Fibroblast of lung (primary cell): Measurements from ENCODE around the gene HAND2. TPM values are rescaled to one million over a fixed set of nuclear protein-coding genes. Genes with fewer than 3 reads are reported as not detected.

Experiments used
- DNase-seq, 2 donors: peaks; one replicate each; pipeline versions ENCODE4 v3.0.0 to v3.0.0-alpha.2; 2010; ENCODE audit warnings: low read depth in 2 of 2
- H2AFZ ChIP-seq: 2 replicates; pipeline ENCODE4 v1.5.1; 2012; ENCODE audit warnings: low read length, control low read depth, inconsistent platforms
- H3K27ac ChIP-seq: 2 replicates; pipeline ENCODE4 v1.5.1; 2011; ENCODE audit warnings: low read length, control low read depth; ENCODE audit not compliant: insufficient read depth
- H3K27me3 ChIP-seq: 2 replicates; pipeline ENCODE4 v1.5.1; 2011; ENCODE audit warnings: mild to moderate bottlenecking, low read length; ENCODE audit not compliant: control insufficient read depth, insufficient read depth
- H3K36me3 ChIP-seq: 2 replicates; pipeline ENCODE4 v1.5.1; 2011; ENCODE audit warnings: low read length; ENCODE audit not compliant: control insufficient read depth, insufficient read depth
- H3K4me1 ChIP-seq: 2 replicates; pipeline ENCODE4 v1.5.1; 2011; ENCODE audit warnings: low read length; ENCODE audit not compliant: control insufficient read depth, insufficient read depth; ENCODE audit errors: extremely low read depth
- H3K4me2 ChIP-seq: 2 replicates; pipeline ENCODE4 v1.5.1; 2011; ENCODE audit warnings: low read length, control low read depth; ENCODE audit not compliant: insufficient read depth; ENCODE audit errors: extremely low read depth
- H3K4me3 ChIP-seq, 4 experiments: fragments of 200-600 bp in 1 of 4; sonication (generic) in 1 of 4; replicated peaks in 1 of 4; 2 replicates each; pipeline ENCODE4 v1.5.1; 2011 to 2016; ENCODE audit warnings: low read length in 4 of 4, low read depth in 3 of 4, mild to moderate bottlenecking in 3 of 4, control low read depth in 2 of 4, inconsistent platforms in 1 of 4, mixed read lengths in 1 of 4; ENCODE audit not compliant: insufficient read depth in 1 of 4; ENCODE audit errors: control extremely low read depth in 1 of 4
- H3K79me2 ChIP-seq: 2 replicates; pipeline ENCODE4 v1.5.1; 2012; ENCODE audit warnings: mild to moderate bottlenecking, low read length, inconsistent platforms; ENCODE audit not compliant: control insufficient read depth, insufficient read depth
- H3K9ac ChIP-seq: 2 replicates; pipeline ENCODE4 v1.5.1; 2011; ENCODE audit warnings: mild to moderate bottlenecking, low read length, control low read depth; ENCODE audit not compliant: insufficient read depth
- H3K9me3 ChIP-seq: 2 replicates; pipeline ENCODE4 v1.5.1; 2012; ENCODE audit warnings: low read depth, low read length; ENCODE audit not compliant: control insufficient read depth, insufficient read depth
- H4K20me1 ChIP-seq: 2 replicates; pipeline ENCODE4 v1.5.1; 2011; ENCODE audit warnings: low read length; ENCODE audit not compliant: control insufficient read depth, insufficient read depth; ENCODE audit errors: extremely low read depth
- EZH2 ChIP-seq: IDR thresholded peaks from 2 replicates; pipeline ENCODE4 v1.5.1; 2012; ENCODE audit warnings: low read length, control low read depth, mild to moderate bottlenecking; ENCODE audit errors: missing control alignments
- polyA plus RNA-seq, 2 donors: library from polyadenylated mRNA; depleted of rRNA in 1 of 2; stranded (reverse) in 1 of 2; unstranded in 1 of 2; fragments of >200 nt; gene quantifications; 2 replicates each; pipeline ENCODE4 v1.2.1, GENCODE V29; 2011 to 2012; ENCODE audit warnings: missing spikeins in 1 of 2
- total RNA-seq: library from RNA; depleted of rRNA; stranded (reverse); fragments of >200 nt; gene quantifications from 2 replicates; pipeline ENCODE4 v1.2.1, GENCODE V29; 2014
- TF ChIP-seq, protein P1 (sequence below), 2 donors: IDR thresholded peaks in 1 of 2; conservative IDR thresholded peaks in 1 of 2; 1 replicate in 1 of 2; 2 replicates in 1 of 2; pipeline ENCODE4 v1.5.1; 2011 to 2012; ENCODE audit warnings: low read length in 2 of 2, control low read depth in 1 of 2, inconsistent platforms in 1 of 2, low read depth in 1 of 2, mild to moderate bottlenecking in 1 of 2

The HAND2 gene
- total and polyA plus RNA-seq, 2 donors (not counting 1 experiment from before 2014, with no cell fraction given), result under 0.01 to 0.51 TPM

GRCh38 chr4:173575482-173576152 is 45.6 kb upstream of the HAND2 start:
- no peaks in the 10 kb centered on the region for H3K9me3 ChIP-seq
- no peak for TF ChIP-seq EZH2
- TF ChIP-seq, protein P1, sequence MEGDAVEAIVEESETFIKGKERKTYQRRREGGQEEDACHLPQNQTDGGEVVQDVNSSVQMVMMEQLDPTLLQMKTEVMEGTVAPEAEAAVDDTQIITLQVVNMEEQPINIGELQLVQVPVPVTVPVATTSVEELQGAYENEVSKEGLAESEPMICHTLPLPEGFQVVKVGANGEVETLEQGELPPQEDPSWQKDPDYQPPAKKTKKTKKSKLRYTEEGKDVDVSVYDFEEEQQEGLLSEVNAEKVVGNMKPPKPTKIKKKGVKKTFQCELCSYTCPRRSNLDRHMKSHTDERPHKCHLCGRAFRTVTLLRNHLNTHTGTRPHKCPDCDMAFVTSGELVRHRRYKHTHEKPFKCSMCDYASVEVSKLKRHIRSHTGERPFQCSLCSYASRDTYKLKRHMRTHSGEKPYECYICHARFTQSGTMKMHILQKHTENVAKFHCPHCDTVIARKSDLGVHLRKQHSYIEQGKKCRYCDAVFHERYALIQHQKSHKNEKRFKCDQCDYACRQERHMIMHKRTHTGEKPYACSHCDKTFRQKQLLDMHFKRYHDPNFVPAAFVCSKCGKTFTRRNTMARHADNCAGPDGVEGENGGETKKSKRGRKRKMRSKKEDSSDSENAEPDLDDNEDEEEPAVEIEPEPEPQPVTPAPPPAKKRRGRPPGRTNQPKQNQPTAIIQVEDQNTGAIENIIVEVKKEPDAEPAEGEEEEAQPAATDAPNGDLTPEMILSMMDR (conservative IDR thresholded peaks at IDR 0.05 in 1 of 2, IDR thresholded peaks at IDR 0.05 in 1 of 2; ENCODE audit: low read depth in 1 of 2, low read length in 2 of 2), result no peak
- no peaks in the 10 kb centered on the region for H4K20me1 ChIP-seq

DNA sequence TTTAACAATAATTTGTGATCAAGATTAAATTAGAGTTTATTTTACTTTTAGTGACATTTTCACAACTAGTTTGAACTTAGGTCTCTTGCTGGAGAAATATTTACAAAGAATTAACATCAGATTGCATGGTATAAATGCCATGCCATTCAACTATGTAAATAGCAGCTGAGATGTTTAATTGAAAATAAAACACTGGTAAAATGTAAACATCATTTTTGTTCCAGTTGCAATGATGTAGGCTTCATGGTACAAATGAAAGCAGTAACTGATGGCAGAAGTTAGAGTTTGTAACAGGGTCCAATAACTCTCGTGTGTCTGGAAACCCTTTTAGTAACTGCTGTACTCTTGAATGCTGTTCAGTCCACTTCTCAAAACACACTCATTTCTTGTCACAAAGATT is 43.7 kb upstream of the HAND2 start:
- H3K4me3 ChIP-seq, result no peak overlapping the region
- H2AFZ ChIP-seq, result no peak overlapping the region
- no peak for TF ChIP-seq EZH2
- TF ChIP-seq, protein P1 (conservative IDR thresholded peaks at IDR 0.05 in 1 of 2, IDR thresholded peaks at IDR 0.05 in 1 of 2; ENCODE audit: low read depth in 1 of 2, low read length in 2 of 2), result no peak
- H3K36me3 ChIP-seq, result no peaks in the 10 kb centered on the region
- H3K9ac ChIP-seq, result no peak overlapping the region
- no peaks in the 10 kb centered on the region for H3K27me3 ChIP-seq
- no peak for DNase-seq
- H3K4me2 ChIP-seq, result no peak overlapping the region
- no peaks in the 10 kb centered on the region for H3K9me3 ChIP-seq
- H3K4me1 ChIP-seq, result no peaks in the 10 kb centered on the region
- H3K79me2 ChIP-seq, result no peaks in the 10 kb centered on the region
- H4K20me1 ChIP-seq, result no peaks in the 10 kb centered on the region
- H3K27ac ChIP-seq, result no peak overlapping the region

More at GRCh38 chr4:173575482-173576152, 45.6 kb upstream of the HAND2 start:
- Histone ChIP-seq H3K79me2 (no peaks in the 10 kb centered on the region), H2AFZ (no peak overlapping the region), H3K4me2 (no peak overlapping the region), H3K27ac (no peak overlapping the region), H3K9ac (no peak overlapping the region), H3K36me3 (no peaks in the 10 kb centered on the region), H3K4me3 (no peak overlapping the region), H3K27me3 (no peaks in the 10 kb centered on the region), H3K4me1 (no peaks in the 10 kb centered on the region)
- DNase-seq, result no peak

GRCh38 chr4:173573286-173573685 is 43.3 kb upstream of the HAND2 start:
- no peak for TF ChIP-seq EZH2
- TF ChIP-seq, protein P1 (conservative IDR thresholded peaks at IDR 0.05 in 1 of 2, IDR thresholded peaks at IDR 0.05 in 1 of 2; ENCODE audit: low read depth in 1 of 2, low read length in 2 of 2), result no peak
- H3K4me2 ChIP-seq, result no peak overlapping the region
- H3K27me3 ChIP-seq, result no peaks in the 10 kb centered on the region
- no peak for DNase-seq
- no peak overlapping the region for H3K27ac ChIP-seq
- H3K79me2 ChIP-seq, result no peaks in the 10 kb centered on the region
- H3K9ac ChIP-seq, result no peak overlapping the region
- no peaks in the 10 kb centered on the region for H4K20me1 ChIP-seq
- H3K4me3 ChIP-seq, result no peak overlapping the region
- H2AFZ ChIP-seq, result no peak overlapping the region
- H3K4me1 ChIP-seq, result no peaks in the 10 kb centered on the region
- no peaks in the 10 kb centered on the region for H3K9me3 ChIP-seq
- no peaks in the 10 kb centered on the region for H3K36me3 ChIP-seq
